Measurements from ENCODE around the gene ARHGAP26. TPM values are rescaled to one million over a fixed set of nuclear protein-coding genes. Genes with fewer than 3 reads are reported as not detected.

The ARHGAP26 gene
- total and polyA plus RNA-seq, 2 donors (not counting 1 experiment from before 2014, with no cell fraction given) = 4.1 to 6.8 TPM

DNA sequence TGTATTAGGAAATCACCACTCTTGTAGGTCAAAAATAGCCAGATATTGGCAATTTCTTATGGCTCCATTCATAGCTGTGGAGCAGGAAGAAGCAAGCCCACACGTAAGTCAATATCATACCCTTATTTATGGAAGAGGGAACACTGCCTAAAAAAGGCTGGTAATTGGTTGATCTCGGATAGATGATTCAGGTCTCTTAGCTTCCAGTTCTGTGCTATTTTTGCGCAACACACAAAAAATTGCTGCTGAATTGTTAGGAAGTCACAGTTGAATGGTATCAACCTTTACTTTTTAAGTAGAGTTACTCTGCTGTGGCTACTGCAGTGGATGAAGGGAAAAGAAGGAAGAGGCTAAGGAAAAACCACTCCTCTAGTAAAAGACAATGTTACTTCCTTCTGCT is 168.8 kb downstream of the ARHGAP26 start:
- Histone ChIP-seq H3K36me3 (ENCODE audit: control insufficient read depth, insufficient read depth, low read length) (no peaks in the 10 kb centered on the region), H4K20me1 (ENCODE audit: control insufficient read depth, extremely low read depth, insufficient read depth, low read length) (no peaks in the 10 kb centered on the region), H3K9ac (ENCODE audit: insufficient read depth, low read length) (no peak overlapping the region), H3K27me3 (ENCODE audit: control insufficient read depth, insufficient read depth, low read length) (no peaks in the 10 kb centered on the region), H3K4me1 (ENCODE audit: control insufficient read depth, extremely low read depth, insufficient read depth, low read length) (peaks cover 2% of the 10 kb centered on the region), H3K27ac (ENCODE audit: insufficient read depth, low read length) (no peak overlapping the region), H3K79me2 (ENCODE audit: control insufficient read depth, insufficient read depth, low read length) (no peaks in the 10 kb centered on the region), H3K9me3 (ENCODE audit: control insufficient read depth, insufficient read depth, low read depth, low read length) (no peaks in the 10 kb centered on the region), H3K4me3 (replicated peaks in 1 of 4; ENCODE audit: control extremely low read depth in 1 of 4, insufficient read depth in 1 of 4, low read depth in 3 of 4, low read length in 4 of 4) (no peak overlapping the region), H3K4me2 (ENCODE audit: extremely low read depth, insufficient read depth, low read length) (no peak overlapping the region), H2AFZ (ENCODE audit: low read length) (no peak overlapping the region)
- no peak for DNase-seq (ENCODE audit: low read depth in 2 of 2)
- TF ChIP-seq, protein P1, sequence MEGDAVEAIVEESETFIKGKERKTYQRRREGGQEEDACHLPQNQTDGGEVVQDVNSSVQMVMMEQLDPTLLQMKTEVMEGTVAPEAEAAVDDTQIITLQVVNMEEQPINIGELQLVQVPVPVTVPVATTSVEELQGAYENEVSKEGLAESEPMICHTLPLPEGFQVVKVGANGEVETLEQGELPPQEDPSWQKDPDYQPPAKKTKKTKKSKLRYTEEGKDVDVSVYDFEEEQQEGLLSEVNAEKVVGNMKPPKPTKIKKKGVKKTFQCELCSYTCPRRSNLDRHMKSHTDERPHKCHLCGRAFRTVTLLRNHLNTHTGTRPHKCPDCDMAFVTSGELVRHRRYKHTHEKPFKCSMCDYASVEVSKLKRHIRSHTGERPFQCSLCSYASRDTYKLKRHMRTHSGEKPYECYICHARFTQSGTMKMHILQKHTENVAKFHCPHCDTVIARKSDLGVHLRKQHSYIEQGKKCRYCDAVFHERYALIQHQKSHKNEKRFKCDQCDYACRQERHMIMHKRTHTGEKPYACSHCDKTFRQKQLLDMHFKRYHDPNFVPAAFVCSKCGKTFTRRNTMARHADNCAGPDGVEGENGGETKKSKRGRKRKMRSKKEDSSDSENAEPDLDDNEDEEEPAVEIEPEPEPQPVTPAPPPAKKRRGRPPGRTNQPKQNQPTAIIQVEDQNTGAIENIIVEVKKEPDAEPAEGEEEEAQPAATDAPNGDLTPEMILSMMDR (conservative IDR thresholded peaks at IDR 0.05 in 1 of 2, IDR thresholded peaks at IDR 0.05 in 1 of 2; ENCODE audit: low read depth in 1 of 2, low read length in 2 of 2) = no peak
- no peak for TF ChIP-seq EZH2 (IDR thresholded peaks at IDR 0.05; ENCODE audit: low read length, missing control alignments)

DNA sequence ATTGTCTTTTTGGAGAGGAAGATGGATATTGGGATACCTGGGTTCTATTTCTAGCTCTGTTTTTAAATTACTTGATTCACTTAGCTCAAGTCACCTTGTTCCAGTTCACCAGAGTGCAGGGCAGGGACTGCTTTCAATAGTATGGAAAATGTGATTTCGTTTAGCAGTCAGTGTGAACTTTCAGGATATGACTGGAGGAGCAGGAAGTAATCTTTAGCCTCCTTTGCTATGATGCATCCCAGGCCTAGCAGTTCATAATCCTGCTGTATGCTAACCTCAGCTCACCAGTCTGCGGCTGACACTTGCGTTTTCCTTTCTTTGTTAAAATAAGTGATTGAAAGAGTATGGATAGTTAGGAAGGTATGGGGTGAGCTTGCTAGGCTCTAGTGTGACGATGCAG is 169.7 kb downstream of the ARHGAP26 start:
- Histone ChIP-seq H3K36me3 (ENCODE audit: control insufficient read depth, insufficient read depth, low read length) (no peaks in the 10 kb centered on the region), H3K4me3 (replicated peaks in 1 of 4; ENCODE audit: control extremely low read depth in 1 of 4, insufficient read depth in 1 of 4, low read depth in 3 of 4, low read length in 4 of 4) (no peak overlapping the region), H3K79me2 (ENCODE audit: control insufficient read depth, insufficient read depth, low read length) (no peaks in the 10 kb centered on the region), H3K27ac (ENCODE audit: insufficient read depth, low read length) (no peak overlapping the region), H4K20me1 (ENCODE audit: control insufficient read depth, extremely low read depth, insufficient read depth, low read length) (no peaks in the 10 kb centered on the region), H3K27me3 (ENCODE audit: control insufficient read depth, insufficient read depth, low read length) (no peaks in the 10 kb centered on the region), H2AFZ (ENCODE audit: low read length) (no peak overlapping the region), H3K4me1 (ENCODE audit: control insufficient read depth, extremely low read depth, insufficient read depth, low read length) (peaks cover 3% of the 10 kb centered on the region), H3K9ac (ENCODE audit: insufficient read depth, low read length) (no peak overlapping the region), H3K4me2 (ENCODE audit: extremely low read depth, insufficient read depth, low read length) (no peak overlapping the region), H3K9me3 (ENCODE audit: control insufficient read depth, insufficient read depth, low read depth, low read length) (no peaks in the 10 kb centered on the region)
- TF ChIP-seq, protein P1 (conservative IDR thresholded peaks at IDR 0.05 in 1 of 2, IDR thresholded peaks at IDR 0.05 in 1 of 2; ENCODE audit: low read depth in 1 of 2, low read length in 2 of 2) = no peak
- DNase-seq (ENCODE audit: low read depth in 2 of 2) = no peak

DNA sequence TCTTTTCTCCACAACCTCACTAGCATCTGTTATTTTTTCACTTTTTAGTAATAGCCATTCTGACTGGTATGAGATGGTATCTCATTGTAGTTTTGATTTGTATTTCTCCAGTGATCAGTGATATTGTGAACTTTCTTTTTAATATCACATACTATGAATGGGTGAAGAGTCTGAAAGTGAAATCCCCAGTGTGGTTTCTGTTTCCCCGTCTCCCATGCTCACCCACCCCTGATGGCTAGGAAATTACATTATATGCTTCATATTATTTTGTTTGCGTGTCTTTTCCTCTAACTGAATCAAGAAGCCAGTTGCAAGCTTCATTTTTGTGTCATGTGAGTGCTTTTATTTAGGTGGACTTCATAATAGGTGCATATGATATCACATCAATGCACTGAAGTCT is 171.1 kb downstream of the ARHGAP26 start:
- H3K36me3 ChIP-seq (ENCODE audit: control insufficient read depth, insufficient read depth, low read length) = no peaks in the 10 kb centered on the region
- TF ChIP-seq, protein P1 (conservative IDR thresholded peaks at IDR 0.05 in 1 of 2, IDR thresholded peaks at IDR 0.05 in 1 of 2; ENCODE audit: low read depth in 1 of 2, low read length in 2 of 2) = no peak
- no peak for TF ChIP-seq EZH2 (IDR thresholded peaks at IDR 0.05; ENCODE audit: low read length, missing control alignments)
- no peak overlapping the region for H3K27ac ChIP-seq (ENCODE audit: insufficient read depth, low read length)
- no peak overlapping the region for H3K4me3 ChIP-seq (replicated peaks in 1 of 4; ENCODE audit: control extremely low read depth in 1 of 4, insufficient read depth in 1 of 4, low read depth in 3 of 4, low read length in 4 of 4)
- peaks cover 3% of the 10 kb centered on the region for H3K4me1 ChIP-seq (ENCODE audit: control insufficient read depth, extremely low read depth, insufficient read depth, low read length)
- no peak overlapping the region for H3K9ac ChIP-seq (ENCODE audit: insufficient read depth, low read length)
- no peaks in the 10 kb centered on the region for H3K27me3 ChIP-seq (ENCODE audit: control insufficient read depth, insufficient read depth, low read length)
- H3K79me2 ChIP-seq (ENCODE audit: control insufficient read depth, insufficient read depth, low read length) = no peaks in the 10 kb centered on the region
- no peak for DNase-seq (ENCODE audit: low read depth in 2 of 2)
- no peaks in the 10 kb centered on the region for H4K20me1 ChIP-seq (ENCODE audit: control insufficient read depth, extremely low read depth, insufficient read depth, low read length)
- H2AFZ ChIP-seq (ENCODE audit: low read length) = no peak overlapping the region
- no peak overlapping the region for H3K4me2 ChIP-seq (ENCODE audit: extremely low read depth, insufficient read depth, low read length)
- no peaks in the 10 kb centered on the region for H3K9me3 ChIP-seq (ENCODE audit: control insufficient read depth, insufficient read depth, low read depth, low read length)
